Glutamatergic neuron (in vitro differentiated cells): Measurements from ENCODE around the gene PHLPP2. TPM values are rescaled to one million over a fixed set of nuclear protein-coding genes. Genes with fewer than 3 reads are reported as not detected.

Experiments
- DNase-seq: peaks from one replicate; pipeline ENCODE4 v3.0.0; 2022
- H3K27ac Mint-ChIP-seq: one replicate; pipeline ENCODE4 v1.8.0; 2020; ENCODE audit warnings: mild to moderate bottlenecking, mixed read lengths, inconsistent platforms; ENCODE audit not compliant: unreplicated experiment
- H3K27me3 Mint-ChIP-seq: one replicate; pipeline ENCODE4 v1.8.0; 2020; ENCODE audit warnings: mild to moderate bottlenecking, moderate library complexity, mixed read lengths, inconsistent platforms; ENCODE audit not compliant: unreplicated experiment
- H3K36me3 Mint-ChIP-seq: one replicate; pipeline ENCODE4 v1.8.0; 2020; ENCODE audit warnings: mild to moderate bottlenecking, mixed read lengths, inconsistent platforms; ENCODE audit not compliant: unreplicated experiment
- H3K4me1 Mint-ChIP-seq: one replicate; pipeline ENCODE4 v1.8.0; 2020; ENCODE audit warnings: mild to moderate bottlenecking, low read depth, mixed read lengths, inconsistent platforms; ENCODE audit not compliant: unreplicated experiment
- H3K4me3 Mint-ChIP-seq: one replicate; pipeline ENCODE4 v1.8.0; 2020; ENCODE audit warnings: mild to moderate bottlenecking, mixed read lengths, inconsistent platforms; ENCODE audit not compliant: unreplicated experiment
- H3K9me3 Mint-ChIP-seq: one replicate; pipeline ENCODE4 v1.8.0; 2020; ENCODE audit warnings: mild to moderate bottlenecking, moderate library complexity, mixed read lengths, inconsistent platforms; ENCODE audit not compliant: unreplicated experiment
- long read RNA-seq: library from polyadenylated mRNA; unstranded; transcript quantifications from one replicate; pipeline ENCODE4 v2.0.0, GENCODE V29; 2020; ENCODE audit not compliant: unreplicated experiment
- total RNA-seq: library from RNA; stranded (reverse); fragmentation: NEBNext Ultra II Directional; extraction: Animal tissue kit (Norgen Biotek cat#: 25700); gene quantifications from one replicate; pipeline ENCODE4 v1.2.1, GENCODE V29; 2021; ENCODE audit not compliant: unreplicated experiment
- TF ChIP-seq, protein P1 (sequence below): fragments of 200-600 bp; sonication (generic); IDR thresholded peaks from one replicate; pipeline ENCODE4 v1.5.0; 2021; ENCODE audit not compliant: partially characterized antibody, unreplicated experiment

PHLPP2 gene
- 8.1 TPM for total RNA-seq
- long read RNA-seq, partial matches to known transcripts, result 2 of 2 reads
- long read RNA-seq, other reads (novel, unspliced or antisense), result 0 of 2 reads

DNA sequence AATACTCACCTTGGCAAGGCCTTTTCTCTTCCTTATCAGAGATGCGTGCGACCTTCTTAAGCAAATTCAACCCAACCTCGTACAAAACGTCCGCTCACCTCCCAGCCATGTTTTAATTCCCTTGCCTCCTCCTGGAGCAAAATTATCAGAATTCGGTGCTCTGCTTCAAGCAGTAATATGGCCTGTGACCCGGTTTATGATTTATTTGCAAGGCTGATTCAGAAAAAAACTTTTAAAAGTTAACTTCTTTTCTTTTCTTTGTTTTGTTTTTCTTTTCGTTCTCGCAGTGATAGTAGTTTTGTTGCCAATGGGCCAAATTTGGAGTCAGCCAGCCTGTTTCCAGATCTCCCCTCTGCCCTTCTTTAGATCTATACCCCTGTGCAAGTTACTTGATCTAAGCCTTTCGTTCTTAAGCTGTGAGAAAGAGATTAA, at the start of gene PHLPP2:
Gene PHLPP2, minus strand, starts transcription at position 382 of the 432 bp plus-strand sequence. CDS start 9,906 bp downstream, outside the sequence.
- Mint-ChIP-seq H3K4me3 (peak within 1 kb of the TSS; percentile 91), H3K36me3 (no peaks in the 10 kb centered on the region), H3K4me1 (peaks cover 6% of the 10 kb centered on the region), H3K27ac (peak within 1 kb of the TSS; percentile 56), H3K9me3 (peaks cover 4% of the 10 kb centered on the region), H3K27me3 (peaks cover 5% of the 10 kb centered on the region)
- TF ChIP-seq, protein P1, sequence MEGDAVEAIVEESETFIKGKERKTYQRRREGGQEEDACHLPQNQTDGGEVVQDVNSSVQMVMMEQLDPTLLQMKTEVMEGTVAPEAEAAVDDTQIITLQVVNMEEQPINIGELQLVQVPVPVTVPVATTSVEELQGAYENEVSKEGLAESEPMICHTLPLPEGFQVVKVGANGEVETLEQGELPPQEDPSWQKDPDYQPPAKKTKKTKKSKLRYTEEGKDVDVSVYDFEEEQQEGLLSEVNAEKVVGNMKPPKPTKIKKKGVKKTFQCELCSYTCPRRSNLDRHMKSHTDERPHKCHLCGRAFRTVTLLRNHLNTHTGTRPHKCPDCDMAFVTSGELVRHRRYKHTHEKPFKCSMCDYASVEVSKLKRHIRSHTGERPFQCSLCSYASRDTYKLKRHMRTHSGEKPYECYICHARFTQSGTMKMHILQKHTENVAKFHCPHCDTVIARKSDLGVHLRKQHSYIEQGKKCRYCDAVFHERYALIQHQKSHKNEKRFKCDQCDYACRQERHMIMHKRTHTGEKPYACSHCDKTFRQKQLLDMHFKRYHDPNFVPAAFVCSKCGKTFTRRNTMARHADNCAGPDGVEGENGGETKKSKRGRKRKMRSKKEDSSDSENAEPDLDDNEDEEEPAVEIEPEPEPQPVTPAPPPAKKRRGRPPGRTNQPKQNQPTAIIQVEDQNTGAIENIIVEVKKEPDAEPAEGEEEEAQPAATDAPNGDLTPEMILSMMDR, result no peak
- DNase-seq, result no peak

DNA sequence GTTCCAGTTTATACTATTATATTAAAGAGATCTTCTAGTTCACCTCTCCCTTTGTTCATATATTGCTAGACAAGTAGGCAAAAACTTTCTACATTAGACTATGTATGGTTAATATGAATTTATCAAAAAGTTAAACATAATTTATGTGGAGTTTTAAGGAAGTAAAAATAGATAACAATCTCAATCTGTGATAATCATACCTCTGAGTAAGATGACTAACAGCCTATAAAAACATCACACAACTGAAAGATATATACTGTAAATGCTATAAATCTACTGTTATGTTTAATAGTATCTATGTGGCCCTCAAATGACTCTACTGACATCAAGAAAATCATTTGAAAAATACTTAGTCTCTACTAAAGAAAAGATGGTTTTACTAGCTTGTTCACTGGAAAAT, 47.1 kb upstream of the PHLPP2 start:
- no peaks in the 10 kb centered on the region for H3K9me3 Mint-ChIP-seq
- DNase-seq, result no peak
- H3K4me3 Mint-ChIP-seq, result no peak overlapping the region
- H3K36me3 Mint-ChIP-seq, result no peaks in the 10 kb centered on the region
- no peaks in the 10 kb centered on the region for H3K4me1 Mint-ChIP-seq
- TF ChIP-seq, protein P1, result no peak
- H3K27me3 Mint-ChIP-seq, result no peaks in the 10 kb centered on the region
- no peak overlapping the region for H3K27ac Mint-ChIP-seq

DNA sequence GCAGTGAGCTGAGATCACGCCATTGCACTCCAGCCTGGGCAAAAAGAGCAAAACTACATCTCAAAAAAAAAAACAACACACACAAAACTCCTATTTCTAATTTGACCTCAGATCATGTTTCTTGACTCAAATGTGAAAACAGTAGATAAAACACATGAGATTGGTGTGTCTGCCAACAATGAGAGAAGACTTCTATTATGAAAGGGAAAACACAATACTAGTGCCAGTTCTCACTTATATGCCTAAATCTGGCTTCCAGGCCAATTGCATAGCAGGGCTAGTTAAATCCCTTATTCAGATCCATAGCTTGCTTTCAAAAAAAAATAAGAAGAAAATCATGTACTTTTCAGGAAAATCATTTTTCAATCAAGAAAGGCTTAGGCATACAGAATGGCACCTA, 44.7 kb upstream of the PHLPP2 start:
- no peaks in the 10 kb centered on the region for H3K9me3 Mint-ChIP-seq
- H3K36me3 Mint-ChIP-seq, result no peaks in the 10 kb centered on the region
- TF ChIP-seq, protein P1, result no peak
- no peak overlapping the region for H3K27ac Mint-ChIP-seq
- H3K4me1 Mint-ChIP-seq, result no peaks in the 10 kb centered on the region
- no peak for DNase-seq
- H3K4me3 Mint-ChIP-seq, result no peak overlapping the region
- no peaks in the 10 kb centered on the region for H3K27me3 Mint-ChIP-seq

DNA sequence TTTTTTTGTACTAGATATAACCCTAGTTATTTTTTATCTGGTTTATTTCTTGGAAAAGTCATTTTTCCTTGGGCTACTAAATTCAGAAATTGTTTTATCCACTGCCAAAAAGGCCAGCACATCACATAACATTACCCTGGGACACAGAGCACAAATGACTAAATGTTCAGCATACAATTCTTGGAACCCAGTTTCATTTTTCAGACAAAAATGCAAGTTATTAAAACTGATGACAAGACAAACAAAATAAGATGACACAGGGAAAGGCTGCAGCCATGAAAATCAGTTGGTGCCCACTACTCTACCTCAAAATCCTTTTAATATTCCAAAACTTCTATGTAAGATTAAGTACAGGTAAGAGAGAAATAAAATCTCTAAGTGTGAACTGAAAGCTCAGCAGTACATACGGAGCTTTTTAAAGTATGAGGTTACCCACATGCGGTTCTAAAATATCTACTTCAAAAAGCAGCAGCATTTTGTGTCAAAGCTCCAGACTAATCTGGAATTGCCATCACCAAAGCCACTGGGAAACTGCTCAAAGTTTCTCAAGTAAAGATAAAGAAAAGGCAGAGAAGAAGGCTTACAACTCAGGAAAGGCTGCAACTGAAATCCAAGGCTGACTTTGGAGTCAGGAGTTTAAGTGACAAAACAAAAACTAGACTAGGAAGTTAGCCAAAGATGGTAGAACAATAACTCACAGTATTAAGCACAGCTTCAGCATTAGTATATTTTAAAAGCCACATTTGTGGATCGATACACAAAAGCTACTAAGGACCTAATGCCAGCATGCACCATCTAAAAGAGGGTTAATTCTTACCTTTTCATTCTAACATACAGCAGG, 42.8 kb upstream of the PHLPP2 start:
- TF ChIP-seq, protein P1, result no peak
- Mint-ChIP-seq H3K9me3 (no peaks in the 10 kb centered on the region), H3K27ac (no peak overlapping the region), H3K27me3 (no peaks in the 10 kb centered on the region), H3K4me1 (no peaks in the 10 kb centered on the region), H3K36me3 (no peaks in the 10 kb centered on the region), H3K4me3 (no peak overlapping the region)
- no peak for DNase-seq

- H3K36me3 Mint-ChIP-seq, result no peaks in the 10 kb centered on the region
- no peaks in the 10 kb centered on the region for H3K27me3 Mint-ChIP-seq
- H3K4me3 Mint-ChIP-seq, result no peak overlapping the region
- TF ChIP-seq, protein P1, result no peak
- no peaks in the 10 kb centered on the region for H3K4me1 Mint-ChIP-seq
- H3K27ac Mint-ChIP-seq, result no peak overlapping the region
- DNase-seq, result no peak
- no peaks in the 10 kb centered on the region for H3K9me3 Mint-ChIP-seq
These were observed 37.7 kb upstream of the PHLPP2 start for GRCh38 chr16:71762186-71762585.
